ENCODE measurements around the gene LOXHD1.

Gene LOXHD1

DNA sequence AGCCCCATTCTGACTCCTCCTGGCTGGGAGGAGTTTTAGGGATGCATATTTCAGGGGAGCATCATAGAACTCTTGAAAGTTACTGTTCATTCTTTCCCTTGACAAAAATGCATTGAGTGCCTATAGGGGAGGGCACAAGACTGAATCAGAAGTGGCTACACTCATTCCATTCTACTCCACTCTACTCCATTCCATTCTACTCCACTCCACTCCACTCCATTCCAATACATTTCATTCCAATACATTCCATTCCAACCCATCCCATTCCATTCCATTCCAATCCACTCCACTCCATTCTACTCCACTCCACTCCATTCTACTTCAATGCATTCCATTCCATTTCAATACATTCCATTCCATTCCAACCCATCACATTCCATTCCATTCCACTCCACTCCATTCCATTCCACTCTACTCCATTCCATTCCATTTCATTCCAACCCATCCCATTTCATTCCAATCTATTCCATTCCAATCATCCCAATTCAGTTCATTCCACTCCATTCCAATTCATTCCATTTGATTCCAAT lies 110.8 kb downstream of the LOXHD1 start:
- DNase-seq (ENCODE audit: low read depth): no peak

- no peak for DNase-seq (ENCODE audit: low read depth)
Measured at GRCh38 chr18:46542545-46542944, 114.5 kb downstream of the LOXHD1 start.

- DNase-seq (ENCODE audit: low read depth): no peak
Measured at GRCh38 chr18:46541626-46542189, 115.3 kb downstream of the LOXHD1 start.

GRCh38 chr18:46538376-46538775 lies 118.6 kb downstream of the LOXHD1 start:
- DNase-seq (ENCODE audit: low read depth): no peak

DNA sequence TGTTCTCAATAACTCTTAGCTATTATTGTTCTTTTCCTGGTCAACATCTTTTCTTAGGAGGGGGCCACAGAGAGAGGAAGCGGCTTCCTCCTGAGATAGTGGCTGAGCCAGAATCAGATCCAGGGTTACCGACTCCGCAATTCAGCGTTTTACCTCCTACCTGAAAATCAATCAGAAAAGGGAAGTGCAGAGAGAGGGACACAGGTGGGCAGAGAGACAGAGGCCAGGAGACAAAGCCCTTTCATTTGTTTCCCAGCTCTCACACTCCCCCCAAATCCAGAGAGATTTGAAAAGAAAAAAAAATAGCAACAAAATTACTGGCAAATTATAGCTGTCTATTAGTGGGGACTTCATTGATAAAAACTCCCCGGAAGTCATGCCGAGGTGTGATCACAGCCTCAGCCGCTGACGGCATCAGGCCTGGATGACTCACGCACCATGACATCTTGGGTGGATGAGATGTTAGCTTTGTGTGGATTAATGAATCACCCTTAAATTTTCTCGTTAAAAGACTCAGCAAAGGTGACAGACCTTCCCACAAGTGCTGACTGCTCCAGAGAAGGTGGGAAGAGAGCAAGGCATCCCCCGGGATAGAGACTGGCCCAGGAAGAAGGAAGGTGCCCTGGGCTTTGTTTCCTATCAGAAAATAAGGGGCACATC lies 120.7 kb downstream of the LOXHD1 start:
- DNase-seq (ENCODE audit: low read depth): no peak

DNA sequence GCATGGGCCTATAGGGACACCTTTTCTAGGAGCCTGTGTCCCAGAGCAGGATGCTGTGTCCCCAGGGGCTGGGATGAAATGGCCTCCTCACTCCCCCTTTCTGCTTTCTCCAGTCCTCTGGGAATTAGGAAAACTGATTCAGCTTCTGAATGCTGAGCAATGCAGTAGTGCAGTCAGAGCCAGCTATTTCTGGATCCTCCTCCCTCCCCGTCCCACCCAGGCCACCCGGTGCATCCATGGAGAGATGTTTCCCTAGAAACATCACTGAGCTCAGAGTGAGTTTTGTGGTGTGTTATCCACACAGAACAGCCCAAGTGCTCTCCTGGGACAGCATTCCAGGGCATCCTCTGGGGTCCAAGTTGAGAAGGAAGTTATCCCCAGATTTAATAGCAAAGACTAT lies 125.5 kb downstream of the LOXHD1 start:
- DNase-seq (ENCODE audit: low read depth): no peak

- DNase-seq (ENCODE audit: low read depth): no peak
Measured at GRCh38 chr18:46528037-46528436, 129.0 kb downstream of the LOXHD1 start.

GRCh38 chr18:46519870-46520269 lies 137.2 kb downstream of the LOXHD1 start:
- DNase-seq (ENCODE audit: low read depth): no peak

GRCh38 chr18:46518438-46518837 lies 138.6 kb downstream of the LOXHD1 start:
- no peak for DNase-seq (ENCODE audit: low read depth)

DNA sequence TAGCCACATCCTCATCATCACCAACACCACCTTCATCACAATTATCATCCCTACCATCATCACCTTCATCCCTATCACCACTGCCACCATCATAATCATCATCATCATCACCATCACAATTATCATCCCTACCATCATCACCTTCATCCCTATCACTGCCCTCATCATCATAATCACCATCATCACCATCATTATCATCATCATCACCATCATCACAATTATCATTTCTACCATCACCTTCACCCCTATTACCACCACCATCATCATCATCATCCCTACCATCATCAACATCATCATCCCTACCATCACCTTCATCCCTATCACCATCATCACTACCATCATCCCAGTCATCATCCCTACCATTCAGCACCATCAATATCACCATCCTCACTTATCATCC lies 140.5 kb downstream of the LOXHD1 start:
- DNase-seq (ENCODE audit: low read depth): no peak

DNA sequence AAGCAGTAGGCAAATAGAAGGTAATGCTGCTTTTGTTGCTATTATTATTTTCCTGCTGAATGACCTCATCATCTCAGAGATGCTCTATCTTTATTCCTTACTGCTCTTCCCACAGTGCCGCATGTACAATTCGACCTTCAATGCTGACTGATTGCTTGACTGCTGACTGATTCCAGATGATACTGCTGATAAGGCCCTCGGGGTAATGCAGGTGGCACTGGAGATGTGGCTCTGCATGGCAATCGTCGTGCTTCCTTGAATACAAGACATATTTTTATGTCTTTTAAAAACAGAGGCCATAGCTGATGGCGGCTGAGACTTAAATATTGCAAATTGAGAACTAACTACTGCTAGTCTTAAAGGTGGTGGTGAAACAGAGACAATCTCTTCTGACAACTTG lies 146.6 kb downstream of the LOXHD1 start:
- DNase-seq (ENCODE audit: low read depth): no peak

- no peak for DNase-seq (ENCODE audit: low read depth)
Measured at GRCh38 chr18:46509530-46509929, 147.5 kb downstream of the LOXHD1 start.

GRCh38 chr18:46506974-46507586 lies 149.9 kb downstream of the LOXHD1 start:
- no peak for DNase-seq (ENCODE audit: low read depth)

DNA sequence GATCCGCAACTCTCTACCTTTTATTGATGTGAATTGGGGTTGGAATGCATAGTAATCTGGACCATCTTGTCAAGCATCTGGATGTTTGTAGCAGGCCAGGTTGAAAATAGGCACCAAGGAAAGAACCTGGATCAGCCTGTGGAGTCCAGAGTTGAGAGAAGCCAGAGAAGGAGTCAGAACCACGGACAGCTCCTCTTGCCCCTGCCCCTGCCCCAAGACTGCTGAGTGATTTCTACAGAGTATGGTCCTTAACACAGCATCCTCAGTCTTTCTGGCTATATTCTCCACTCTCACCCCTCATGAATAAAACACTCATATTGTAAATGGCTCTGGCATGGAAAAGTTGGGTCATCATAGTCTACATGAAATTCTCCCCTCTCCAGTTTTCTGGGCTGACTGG lies 154.6 kb downstream of the LOXHD1 start:
- DNase-seq (ENCODE audit: low read depth): no peak

- DNase-seq (ENCODE audit: low read depth): no peak
Measured at GRCh38 chr18:46497129-46497528, 159.9 kb downstream of the LOXHD1 start.

GRCh38 chr18:46488471-46489213 lies 168.4 kb downstream of the LOXHD1 start:
- no peak for DNase-seq (ENCODE audit: low read depth)

GRCh38 chr18:46485675-46486194 lies 171.3 kb downstream of the LOXHD1 start:
- no peak for DNase-seq (ENCODE audit: low read depth)

DNA sequence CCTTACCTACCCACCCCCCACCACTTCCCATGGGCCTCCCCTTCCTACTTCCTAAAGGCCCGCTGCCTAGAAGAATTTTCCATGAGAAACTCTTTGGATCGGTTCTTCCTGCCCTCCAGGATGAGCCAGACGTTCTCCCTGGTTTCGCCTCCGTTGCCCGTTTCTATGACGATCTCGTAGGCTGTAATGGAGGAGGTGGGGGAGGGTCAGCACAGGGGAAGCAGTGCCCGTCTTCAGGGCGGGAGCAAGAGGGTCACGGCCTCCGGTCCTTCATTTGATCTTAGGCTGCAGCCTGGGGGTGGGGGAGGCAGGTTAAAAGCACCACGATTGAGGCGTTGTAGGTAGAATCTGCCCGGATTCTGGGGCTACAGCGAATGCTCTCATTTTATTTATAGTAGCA lies 172.0 kb downstream of the LOXHD1 start:
- DNase-seq (ENCODE audit: low read depth): no peak

DNA sequence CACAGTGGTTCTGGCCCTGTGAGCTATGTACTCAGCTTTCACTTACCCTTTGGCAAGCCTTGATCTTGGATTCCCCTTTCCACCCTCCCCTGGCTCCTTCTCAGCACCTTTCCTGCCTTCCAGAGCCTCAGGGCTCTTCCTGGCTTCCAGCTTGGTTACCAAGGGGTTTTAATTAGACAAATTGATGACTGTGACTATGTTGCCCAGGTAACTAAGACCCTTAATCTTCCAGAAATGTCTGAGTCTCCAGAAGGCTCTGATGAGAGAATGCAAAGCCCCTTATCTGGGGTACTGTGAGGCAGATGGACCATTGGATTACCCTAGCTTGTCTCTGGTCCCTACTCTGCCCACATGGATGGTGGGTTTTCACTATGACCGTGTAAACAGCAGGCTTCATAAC lies 174.2 kb downstream of the LOXHD1 start:
- no peak for DNase-seq (ENCODE audit: low read depth)

DNA sequence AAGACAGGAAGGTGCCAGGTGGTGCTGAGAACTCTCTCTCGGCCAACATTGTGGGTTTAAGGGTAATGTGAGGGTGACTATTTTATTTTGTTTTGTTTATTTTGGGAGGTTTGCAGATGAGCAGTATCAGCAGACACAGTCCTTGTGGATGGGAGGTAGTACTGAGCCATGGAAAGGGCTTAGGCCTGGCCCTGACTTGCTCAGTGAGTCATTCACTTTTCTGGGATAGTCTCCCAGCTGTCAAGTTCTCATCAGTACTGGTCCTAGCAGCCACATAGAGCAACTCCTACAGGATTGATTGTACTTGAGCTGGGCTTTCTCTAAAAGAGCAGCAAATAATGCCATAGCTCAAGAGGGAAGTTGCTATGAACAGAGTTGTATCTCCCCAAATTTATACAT lies 175.2 kb downstream of the LOXHD1 start:
- no peak for DNase-seq (ENCODE audit: low read depth)

DNA sequence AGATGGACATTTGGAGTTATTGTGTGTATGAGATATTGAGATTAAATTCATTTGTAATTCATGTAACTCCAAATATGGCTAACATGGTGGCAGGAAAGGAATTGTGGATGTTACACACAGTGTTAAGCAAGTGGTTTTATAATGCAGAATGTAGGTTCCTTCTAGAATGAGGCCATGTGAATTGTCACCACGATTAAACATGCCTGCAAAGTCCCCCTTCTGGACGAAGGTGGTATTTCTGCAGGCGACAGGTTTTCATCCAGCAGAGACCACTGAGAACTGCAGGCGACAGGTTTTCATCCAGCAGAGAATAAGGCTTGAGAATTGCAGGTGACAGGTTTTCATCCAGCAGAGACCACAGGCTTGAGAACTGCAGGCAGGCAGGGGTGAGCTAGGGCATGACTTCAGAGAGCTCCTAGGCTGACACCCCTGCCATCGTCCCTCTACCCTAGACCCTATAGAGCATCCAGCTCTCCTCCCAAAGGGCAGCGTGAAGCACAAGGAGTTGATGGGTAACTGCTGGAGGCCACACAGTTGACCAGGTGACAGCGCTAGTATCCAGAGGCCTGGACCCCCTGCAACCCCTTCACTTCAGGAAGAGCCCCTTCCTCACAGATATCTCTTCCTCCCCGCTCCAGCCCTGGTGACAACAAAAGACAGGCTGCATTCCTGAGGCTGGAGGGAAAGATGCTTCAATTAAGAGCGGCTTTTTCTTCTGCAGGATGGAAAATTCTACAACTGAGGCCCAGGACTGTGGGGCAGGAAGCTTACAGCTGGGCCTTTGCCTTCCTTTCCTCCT lies 175.8 kb downstream of the LOXHD1 start:
- DNase-seq (ENCODE audit: low read depth): no peak

DNA sequence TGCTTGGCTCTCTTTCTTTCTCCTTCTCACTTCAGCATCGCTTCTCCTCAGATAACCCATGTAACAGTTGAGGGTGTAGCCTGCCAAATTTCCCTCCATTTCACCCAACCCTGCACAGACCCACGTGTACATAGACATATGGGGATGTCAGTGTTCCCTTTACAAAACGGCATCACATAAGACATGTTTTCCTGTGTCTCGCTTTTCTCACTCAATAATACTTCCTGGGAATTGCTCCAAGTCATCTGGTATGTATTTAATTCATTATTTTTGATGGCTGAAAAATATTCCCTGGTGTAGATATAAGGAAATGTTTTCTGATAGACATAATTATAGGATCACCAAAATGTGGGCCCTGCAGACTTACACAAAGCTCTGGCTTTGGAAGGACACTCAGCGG lies 176.8 kb downstream of the LOXHD1 start:
- no peak for DNase-seq (ENCODE audit: low read depth)
